Endothelial cell of umbilical vein (primary cell): ENCODE results near the gene CLEC4D. TPM values are rescaled to one million over a fixed set of nuclear protein-coding genes. Genes with fewer than 3 reads are reported as not detected.

Source experiments
- BruUV-seq: library from RNA; stranded (reverse); fragments of 400-500 nt; replicated peaks from 2 replicates; lab custom pipeline; 2021; lab: Mats Ljungman, UMichigan
- CTCF ChIA-PET: fragments of 300-600, 350-600 bp; sonication (Branson Sonifier 250); formaldehyde crosslinking; loops from one replicate; lab custom pipeline; 2021; ENCODE audit warnings: antibody characterized with exemption, inconsistent platforms; lab: Charles Lee
- POLR2A ChIA-PET: fragments of 300-600, 350-600 bp; sonication (Branson Sonifier 250); formaldehyde crosslinking; loops from one replicate; lab custom pipeline; 2021; ENCODE audit warnings: antibody characterized with exemption, inconsistent platforms; lab: Charles Lee
- DNase-seq: peaks from one replicate; pipeline ENCODE4 v3.0.0-alpha.2; 2011; ENCODE audit warnings: low read depth, low spot score
- FAIRE-seq: peaks from 2 replicates; lab custom pipeline; 2011; peaks lifted over from hg19 to GRCh38; lab: Jason Lieb, UNC
- H2AFZ ChIP-seq: 2 replicates; pipeline ENCODE4 v1.6.0; 2012; ENCODE audit warnings: low read depth, low read length, control low read depth, inconsistent platforms
- H3K27ac ChIP-seq: 2 replicates; pipeline ENCODE4 v1.5.1; 2011; ENCODE audit warnings: low read depth, mild to moderate bottlenecking, control low read depth, low read length, moderate library complexity; ENCODE audit not compliant: insufficient read depth
- H3K27me3 ChIP-seq, 2 experiments: 2 replicates each; pipeline versions ENCODE4 v1.6.0 to v1.6.1; 2011; ENCODE audit warnings: low read length in 2 of 2, mixed read lengths in 1 of 2; ENCODE audit not compliant: control insufficient read depth in 2 of 2, insufficient read depth in 2 of 2
- H3K36me3 ChIP-seq, 2 experiments: 2 replicates in 1 of 2; 3 replicates in 1 of 2; pipeline ENCODE4 v1.5.1; 2011; ENCODE audit warnings: low read length in 2 of 2, mild to moderate bottlenecking in 1 of 2, moderate library complexity in 1 of 2; ENCODE audit not compliant: control insufficient read depth in 2 of 2, insufficient read depth in 2 of 2; ENCODE audit errors: extremely low read depth in 1 of 2
- H3K4me1 ChIP-seq: 3 replicates; pipeline ENCODE4 v1.5.1; 2011; ENCODE audit warnings: mild to moderate bottlenecking, low read length; ENCODE audit not compliant: control insufficient read depth, insufficient read depth; ENCODE audit errors: extremely low read depth
- H3K4me2 ChIP-seq: 2 replicates; pipeline ENCODE4 v1.6.1; 2011; ENCODE audit warnings: low read length, control low read depth, mixed read lengths; ENCODE audit not compliant: insufficient read depth
- H3K4me3 ChIP-seq, 3 experiments: fragments of 200-600 bp in 1 of 3; sonication (generic), shearing (Covaris generic) in 1 of 3; replicated peaks in 1 of 3; 2 replicates each; pipeline ENCODE4 v1.5.1; 2011 to 2016; ENCODE audit warnings: control low read depth in 3 of 3, low read length in 3 of 3, mild to moderate bottlenecking in 2 of 3, inconsistent platforms in 1 of 3, low read depth in 1 of 3, moderate library complexity in 1 of 3; ENCODE audit not compliant: insufficient read depth in 1 of 3
- H3K79me2 ChIP-seq: 2 replicates; pipeline ENCODE4 v1.6.0; 2012; ENCODE audit warnings: low read length, inconsistent platforms; ENCODE audit not compliant: control insufficient read depth, insufficient read depth
- H3K9ac ChIP-seq: replicated peaks from 2 replicates; pipeline ENCODE3; 2011; ENCODE audit warnings: low read length, control low read depth; ENCODE audit not compliant: insufficient read depth; ENCODE audit errors: extremely low read depth
- H3K9me1 ChIP-seq: replicated peaks from 3 replicates; pipeline ENCODE4 v1.6.0; 2011; ENCODE audit warnings: mild to moderate bottlenecking, low read length; ENCODE audit not compliant: control insufficient read depth, insufficient read depth; ENCODE audit errors: extremely low read depth
- H3K9me3 ChIP-seq: replicated peaks from 2 replicates; pipeline ENCODE4 v1.5.1; 2012; ENCODE audit warnings: low read length, inconsistent platforms; ENCODE audit not compliant: control insufficient read depth, insufficient read depth
- H4K20me1 ChIP-seq: replicated peaks from 2 replicates; pipeline ENCODE3; 2011; ENCODE audit warnings: mild to moderate bottlenecking, low read length; ENCODE audit not compliant: control insufficient read depth, insufficient read depth; ENCODE audit errors: extremely low read depth
- CTCF ChIP-seq, 2 donors: IDR thresholded peaks; 1 replicate in 1 of 2; 2 replicates in 1 of 2; pipeline ENCODE4 v1.5.1; 2011; ENCODE audit warnings: low read length in 2 of 2, mild to moderate bottlenecking in 2 of 2, moderate library complexity in 2 of 2, control low read depth in 1 of 2, inconsistent platforms in 1 of 2, low read depth in 1 of 2; ENCODE audit not compliant: insufficient read depth in 1 of 2; ENCODE audit errors: extremely low read depth in 1 of 2
- EZH2 ChIP-seq: IDR thresholded peaks from 2 replicates; pipeline ENCODE4 v1.6.1; 2012; ENCODE audit warnings: borderline replicate concordance, low read depth, mild to moderate bottlenecking, moderate library complexity, low read length, inconsistent platforms; ENCODE audit not compliant: severe bottlenecking
- FOS ChIP-seq: IDR thresholded peaks from 2 replicates; pipeline ENCODE4 v1.6.1; 2011; ENCODE audit warnings: mild to moderate bottlenecking, low read length, moderate library complexity, borderline replicate concordance; ENCODE audit not compliant: insufficient read depth
- GATA2 ChIP-seq: IDR thresholded peaks from 2 replicates; pipeline ENCODE4 v1.7.0; 2011; ENCODE audit warnings: low read depth, mild to moderate bottlenecking, moderate library complexity, mixed read lengths, low read length; ENCODE audit not compliant: insufficient read length, insufficient read depth
- JUN ChIP-seq: IDR thresholded peaks from 2 replicates; pipeline ENCODE4 v1.6.1; 2011; ENCODE audit warnings: borderline replicate concordance, low read depth; ENCODE audit not compliant: insufficient read length, insufficient read depth
- MAX ChIP-seq: IDR thresholded peaks from 2 replicates; pipeline ENCODE4 v1.6.1; 2011; ENCODE audit not compliant: insufficient read depth, insufficient read length
- MYC ChIP-seq: IDR thresholded peaks from one replicate; pipeline ENCODE4 v1.6.1; 2011; ENCODE audit warnings: mild to moderate bottlenecking, low read depth, low read length
- POLR2A ChIP-seq: IDR thresholded peaks from 2 replicates; pipeline ENCODE4 v1.6.1; 2012; ENCODE audit warnings: low read depth, mild to moderate bottlenecking, control low read depth, low read length
- POLR2AphosphoS5 ChIP-seq: IDR thresholded peaks from 2 replicates; pipeline ENCODE4 v1.6.1; 2012; ENCODE audit warnings: low read depth, mild to moderate bottlenecking, control low read depth, low read length, moderate library complexity; ENCODE audit not compliant: insufficient read depth
- dilution Hi-C: fragments of 300-500 bp; cut with MboI; formaldehyde crosslinking; loops from one replicate; pipeline ENCODE4 v1.15.0; 2019; ENCODE audit warnings: low sequenced_read_pairs; ENCODE audit not compliant: extremely low pct_ligation_motif_present
- intact Hi-C: fragments of 100-400 bp; cut with micrococcal nuclease; formaldehyde crosslinking; loops from one replicate; pipeline ENCODE4 v1.10.0; 2022
- polyA plus RNA-seq, 4 experiments: library from polyadenylated mRNA; depleted of rRNA in 3 of 4; stranded (reverse) in 3 of 4; unstranded in 1 of 4; fragments of >200 nt; gene quantifications; 2 replicates each; pipeline versions ENCODE4 v1.2.1 to v1.2.3, GENCODE V29; 2011 to 2012; ENCODE audit warnings: missing spikeins in 1 of 4
- total RNA-seq: library from RNA; stranded (reverse); gene quantifications from 2 replicates; pipeline ENCODE4 v1.2.3, GENCODE V29; 2021

The CLEC4D gene
- total and polyA plus RNA-seq, 2 donors (not counting 3 experiments of a cell fraction or from before 2014, with no cell fraction given), result not detected

- POLR2A ChIA-PET, result no interaction called here
- no peaks in the 10 kb centered on the region for H3K79me2 ChIP-seq
Measured at GRCh38 chr12:8556531-8557097, 43.3 kb downstream of the CLEC4D start.

DNA sequence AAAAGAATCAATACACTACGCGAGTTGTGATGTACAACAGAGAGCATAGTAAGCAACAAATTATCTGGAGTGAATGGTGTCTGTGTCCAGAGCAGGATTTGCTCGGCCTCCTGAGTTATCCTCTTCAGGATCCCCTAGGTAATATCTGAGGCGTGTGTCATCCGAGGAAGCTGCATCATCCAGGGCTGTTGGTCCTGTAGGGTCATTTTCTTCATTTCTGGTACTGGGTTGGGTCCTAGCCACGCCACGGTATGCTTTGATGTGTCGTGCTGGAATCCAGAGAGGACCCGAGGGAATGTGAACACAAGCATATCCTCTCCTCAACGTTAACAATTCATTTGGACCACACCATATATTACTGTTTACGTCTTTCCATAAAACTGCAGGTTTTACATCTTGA lies 46.4 kb downstream of the CLEC4D start:
- Histone ChIP-seq H3K9me1 (no peaks in the 10 kb centered on the region), H3K4me2 (no peak overlapping the region), H3K27me3 (peaks cover 0 to 6% of the 10 kb centered on the region in 2 experiments), H4K20me1 (no peaks in the 10 kb centered on the region), H2AFZ (no peak overlapping the region), H3K79me2 (no peaks in the 10 kb centered on the region), H3K4me1 (peaks cover 3% of the 10 kb centered on the region), H3K36me3 (no peaks in the 10 kb centered on the region), H3K4me3 (no peak overlapping the region), H3K27ac (no peak overlapping the region), H3K9me3 (no peaks in the 10 kb centered on the region), H3K9ac (no peak overlapping the region)
- no TSS peak for BruUV-seq
- intact Hi-C loops, result no loop called here
- FAIRE-seq (no peak), DNase-seq (no peak)
- dilution Hi-C loops, result no loop called here
- CTCF ChIA-PET, result interaction anchor here (3.7 kb wide), 1 partner anchor 16 kb away, joined by 16 read pairs; no protein-coding TSS in a partner anchor
- POLR2A ChIA-PET, result no interaction called here
- TF ChIP-seq POLR2AphosphoS5, result no peak
- TF ChIP-seq MYC, result no peak
- TF ChIP-seq GATA2, result no peak
- TF ChIP-seq MAX, result no peak
- no peak for TF ChIP-seq EZH2
- TF ChIP-seq CTCF (IDR thresholded peaks at IDR 0.05; ENCODE audit: extremely low read depth in 1 of 2, insufficient read depth in 1 of 2, low read depth in 1 of 2, low read length in 2 of 2), result no peak
- no peak for TF ChIP-seq JUN
- TF ChIP-seq POLR2A, result no peak
- TF ChIP-seq FOS, result no peak

More at GRCh38 chr12:8556531-8557097, 43.3 kb downstream of the CLEC4D start:
- FAIRE-seq (no peak), DNase-seq (no peak)
- BruUV-seq, result no TSS peak
- H4K20me1 ChIP-seq, result no peaks in the 10 kb centered on the region
- no peak overlapping the region for H2AFZ ChIP-seq
- H3K9ac ChIP-seq, result no peak overlapping the region
- CTCF ChIA-PET, result interaction anchor here (1.5 to 2.3 kb wide), 2 partner anchors 13 to 493 kb away, joined by 5 to 14 read pairs; no protein-coding TSS in a partner anchor
- H3K9me1 ChIP-seq, result no peaks in the 10 kb centered on the region
- no peak overlapping the region for H3K4me3 ChIP-seq
- no peak for TF ChIP-seq FOS
- TF ChIP-seq GATA2, result no peak
- no peak for TF ChIP-seq MYC
- no peak for TF ChIP-seq MAX
- no peak for TF ChIP-seq POLR2AphosphoS5
- no peak for TF ChIP-seq POLR2A
- intact Hi-C loops (no loop called here), dilution Hi-C loops (no loop called here)
- H3K4me2 ChIP-seq, result no peak overlapping the region
- H3K27me3 ChIP-seq, result no peaks in the 10 kb centered on the region
- H3K27ac ChIP-seq, result no peak overlapping the region
- H3K4me1 ChIP-seq, result peaks cover 8% of the 10 kb centered on the region
- no peaks in the 10 kb centered on the region for H3K36me3 ChIP-seq
- H3K9me3 ChIP-seq, result no peaks in the 10 kb centered on the region
